GM18508 (cell line): Measurements from ENCODE around the gene VWCE.
"Not testable (repeated sequence)": the region's sequence is repeated elsewhere in the genome, so short reads cannot be mapped to it uniquely, and the experiment has no call there.

ENCODE experiments used
- ATAC-seq: cut with Tn5 transposase; IDR thresholded peaks from one replicate; pipeline ENCODE4 v1.9.1; 2021; ENCODE audit warnings: moderate number of reproducible peaks; ENCODE audit not compliant: insufficient read depth, unreplicated experiment

Gene VWCE

DNA sequence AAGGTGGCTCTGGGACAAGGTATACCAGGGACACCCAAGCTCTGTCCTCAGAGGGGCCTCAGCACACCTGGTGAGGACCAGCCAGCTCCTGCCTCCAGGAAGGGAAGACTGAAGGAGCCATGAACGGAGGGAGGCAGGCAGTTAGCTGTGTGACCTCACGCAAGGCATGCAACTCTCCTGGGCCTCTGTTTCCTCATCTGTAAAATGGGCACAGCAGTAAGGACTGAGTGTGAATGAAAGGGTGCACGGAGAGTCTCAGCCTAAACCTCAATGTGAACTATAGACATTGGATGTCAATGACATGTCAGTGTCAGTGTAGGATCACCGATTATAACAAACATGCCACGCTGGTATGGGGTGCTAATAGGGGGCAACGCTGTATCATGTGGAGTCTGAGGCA lies 35.8 kb downstream of the VWCE start:
- ATAC-seq = no peak

DNA sequence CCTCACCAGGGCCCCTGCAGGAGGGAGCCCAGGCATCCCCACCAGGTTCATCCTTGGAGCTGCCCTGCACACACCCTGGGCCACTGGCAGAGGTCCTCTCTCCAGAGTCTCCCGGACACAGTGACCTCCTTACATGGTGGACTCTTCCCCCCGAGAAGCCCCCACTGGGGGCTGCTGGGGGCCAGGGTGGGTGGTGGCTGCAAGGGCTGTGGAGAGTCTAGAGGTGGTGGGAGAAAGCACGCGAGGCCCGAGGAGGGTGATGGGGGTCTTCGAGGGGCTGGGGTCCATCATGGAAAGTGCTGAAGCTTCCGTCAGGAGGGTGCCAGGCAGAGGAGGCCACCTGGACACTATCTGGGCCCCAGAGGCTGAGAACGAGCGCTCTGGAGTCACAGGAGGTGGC lies 36.6 kb downstream of the VWCE start:
- no peak for ATAC-seq

DNA sequence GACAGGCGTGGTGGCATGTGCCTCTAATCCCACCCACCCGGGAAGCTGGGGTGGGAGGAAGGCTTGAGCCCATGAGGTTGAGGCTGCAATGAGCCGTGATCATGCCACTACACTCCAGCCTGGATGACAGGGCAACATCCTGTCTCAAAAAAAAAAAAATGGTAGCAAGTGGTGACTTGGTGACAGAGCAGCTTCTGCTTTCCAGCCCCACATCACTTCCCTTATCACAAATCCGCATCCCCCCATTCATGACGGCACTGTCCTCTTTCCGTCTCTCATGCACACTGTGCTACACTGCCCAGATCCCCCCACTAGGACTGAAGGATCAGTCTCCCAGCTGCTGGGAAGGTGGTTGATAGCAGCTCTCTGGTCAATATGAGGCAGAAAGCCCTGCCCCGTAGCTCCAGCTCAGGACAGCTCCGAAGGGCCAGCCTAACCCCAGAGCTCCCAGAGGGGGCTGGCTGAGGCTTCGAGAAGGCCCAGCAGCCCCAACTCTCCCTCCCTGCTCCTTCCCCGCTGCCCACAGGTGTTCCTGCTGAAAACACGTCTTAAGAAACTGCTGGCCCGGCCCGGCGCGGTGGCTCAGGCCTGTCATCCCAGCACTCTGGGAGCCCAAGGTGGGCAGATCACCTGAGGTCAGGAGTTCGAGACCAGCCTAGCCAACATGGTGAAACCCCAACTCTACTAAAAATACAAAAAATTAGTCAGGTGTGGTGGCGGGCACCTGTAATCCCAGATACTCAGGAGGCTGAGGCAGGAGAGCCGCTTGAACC lies 38.2 kb downstream of the VWCE start:
- ATAC-seq = no peak

DNA sequence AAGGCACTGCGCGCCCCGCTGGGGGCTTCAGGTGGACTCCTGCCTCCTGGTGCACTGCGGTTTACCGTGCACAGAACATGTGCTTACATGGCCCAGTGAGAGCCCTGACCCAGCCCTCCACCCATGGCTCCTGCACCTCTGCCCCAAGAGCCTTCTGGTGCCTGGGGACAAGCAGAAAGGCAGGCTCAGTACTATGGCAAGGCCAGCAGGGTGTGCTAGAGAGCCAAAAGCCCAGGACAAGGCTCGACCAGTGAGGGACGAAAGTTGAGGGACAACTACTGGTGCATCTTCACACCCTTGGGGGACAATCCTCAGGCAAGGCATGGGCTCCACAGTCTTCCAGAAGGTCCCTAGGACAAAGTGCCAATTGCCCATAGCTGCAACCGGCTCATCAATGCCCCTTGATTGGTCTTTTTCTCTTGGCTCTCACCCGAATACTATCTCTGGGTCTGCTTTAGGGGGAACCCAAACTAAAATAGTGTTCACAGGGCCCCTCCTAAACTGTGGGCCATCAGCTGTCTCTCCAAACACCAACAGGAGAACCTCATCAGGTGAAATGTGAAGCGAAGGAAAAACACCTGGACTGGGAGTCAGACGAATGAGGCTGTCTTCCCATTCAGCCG lies 40.6 kb downstream of the VWCE start:
- no peak for ATAC-seq

DNA sequence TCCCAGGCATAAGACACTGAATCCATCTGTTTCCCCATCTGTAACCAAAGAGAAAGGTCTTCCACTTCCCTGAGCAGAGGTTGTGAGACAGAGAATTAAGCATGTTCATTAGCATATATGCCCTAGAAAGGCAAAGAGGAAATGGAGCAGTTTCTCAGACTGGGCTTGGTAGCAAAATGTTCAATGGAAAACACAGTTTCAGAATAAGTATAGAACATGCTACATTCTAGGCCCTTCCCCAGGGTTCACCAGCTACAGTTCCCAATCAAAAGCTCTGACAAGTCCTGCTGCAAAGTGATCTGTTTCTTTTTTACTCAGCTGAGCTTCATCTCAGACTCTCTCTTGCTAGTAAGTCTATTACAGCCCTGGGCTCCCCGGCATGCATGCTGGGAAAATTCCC lies 42.8 kb downstream of the VWCE start:
- ATAC-seq = not testable (repeated sequence)

GRCh38 chr11:61250796-61251765 lies 44.0 kb downstream of the VWCE start:
- ATAC-seq = not testable (repeated sequence)

DNA sequence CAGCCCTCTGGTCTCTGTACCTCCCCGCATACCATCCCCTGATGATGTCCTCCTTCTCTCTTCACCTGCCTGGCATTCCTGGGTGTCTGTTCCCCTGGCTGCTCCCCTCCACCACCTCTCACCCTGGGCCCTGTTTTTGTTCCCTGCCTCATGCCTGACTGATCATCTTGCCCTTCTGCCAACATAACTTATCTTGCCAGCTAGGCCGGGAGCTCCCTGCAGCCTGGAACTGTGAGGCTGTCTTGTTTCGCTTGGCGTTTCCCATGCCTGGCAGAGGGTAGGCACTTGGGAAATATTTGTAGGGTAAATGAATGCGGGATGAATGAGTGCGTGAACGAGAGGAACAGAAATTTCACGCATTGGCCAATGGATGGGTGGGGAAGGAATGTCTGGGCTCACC lies 45.9 kb downstream of the VWCE start:
- ATAC-seq = not testable (repeated sequence)

DNA sequence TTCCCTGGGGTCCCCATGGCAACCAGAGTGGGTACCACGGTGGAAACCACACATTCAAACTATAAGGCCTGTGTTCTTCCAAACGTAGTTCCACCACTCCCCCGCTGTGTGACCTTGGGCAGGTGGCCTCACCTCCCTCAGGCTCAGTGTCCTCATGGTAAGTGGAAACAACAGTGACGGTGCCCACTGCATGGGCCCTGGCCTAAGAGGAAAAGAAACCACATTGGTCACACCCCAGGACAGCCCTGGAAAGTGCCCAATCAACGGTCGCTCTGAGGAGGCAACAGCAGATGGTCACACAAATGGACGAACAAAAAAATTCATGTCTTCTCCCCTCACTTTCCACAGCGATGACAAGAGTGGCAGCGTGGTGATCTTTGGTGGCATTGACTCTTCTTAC lies 47.0 kb downstream of the VWCE start:
- not testable (repeated sequence) for ATAC-seq

DNA sequence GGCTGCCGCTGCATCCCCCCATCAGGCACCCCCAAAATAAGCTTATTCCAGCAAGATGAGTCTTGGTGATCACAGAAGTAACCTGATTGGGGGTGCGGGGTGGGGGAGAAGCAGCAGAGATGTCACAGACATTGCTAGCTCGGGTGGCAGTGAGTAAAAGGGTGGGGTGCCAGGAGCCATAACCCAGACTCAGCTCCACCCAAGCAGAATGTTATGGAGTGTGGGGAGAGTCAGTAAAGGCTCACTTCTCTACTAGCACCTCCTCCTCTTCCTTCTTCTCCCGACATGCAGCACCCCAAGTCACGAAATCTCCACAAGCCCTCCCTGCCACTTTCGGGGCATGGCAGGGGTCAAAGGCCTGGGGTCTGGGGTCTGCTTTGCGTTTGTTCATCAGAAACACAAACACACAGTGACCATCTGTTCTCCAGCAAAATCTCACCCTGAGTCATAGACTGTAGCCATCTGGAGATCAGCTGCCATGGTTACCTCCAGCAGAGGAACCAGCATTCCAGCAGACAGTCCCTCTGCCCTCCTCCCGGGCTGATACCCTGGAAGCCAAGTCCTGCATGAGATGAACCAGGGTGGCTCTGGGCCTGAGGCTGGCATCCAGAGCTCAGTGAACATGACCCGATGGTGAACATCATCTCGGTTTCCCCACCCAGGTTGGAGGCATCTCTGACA lies 49.7 kb downstream of the VWCE start:
- ATAC-seq = not testable (repeated sequence)

- ATAC-seq = not testable (repeated sequence)
Observed at GRCh38 chr11:61241526-61241925, 53.6 kb downstream of the VWCE start.

DNA sequence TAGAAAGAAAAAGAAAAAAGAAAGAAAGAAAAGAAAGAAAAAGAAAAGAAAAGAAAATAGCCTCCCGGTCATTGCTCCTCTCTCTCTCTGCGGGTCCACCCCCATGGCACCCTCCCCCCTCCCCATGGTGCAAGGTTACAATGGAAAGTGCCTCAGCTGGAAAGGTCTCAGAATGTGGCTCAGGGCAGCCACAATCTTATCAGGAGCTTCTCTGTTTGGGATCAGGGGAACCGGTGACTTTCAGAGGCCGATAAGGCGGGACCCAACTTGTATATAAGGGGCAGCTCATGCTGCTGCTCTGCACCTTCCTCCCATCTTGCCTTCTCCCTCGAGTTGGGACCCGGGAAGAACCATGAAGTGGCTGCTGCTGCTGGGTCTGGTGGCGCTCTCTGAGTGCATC lies 54.2 kb downstream of the VWCE start, which contains the start of gene PGA5:
TSS of gene PGA5 (plus strand) at position 301 of the 400 bp plus-strand sequence. CDS start at position 353, 52 bp downstream.
- not testable (repeated sequence) for ATAC-seq

GRCh38 chr11:61240288-61240687 lies 54.8 kb downstream of the VWCE start:
- ATAC-seq = not testable (repeated sequence)

DNA sequence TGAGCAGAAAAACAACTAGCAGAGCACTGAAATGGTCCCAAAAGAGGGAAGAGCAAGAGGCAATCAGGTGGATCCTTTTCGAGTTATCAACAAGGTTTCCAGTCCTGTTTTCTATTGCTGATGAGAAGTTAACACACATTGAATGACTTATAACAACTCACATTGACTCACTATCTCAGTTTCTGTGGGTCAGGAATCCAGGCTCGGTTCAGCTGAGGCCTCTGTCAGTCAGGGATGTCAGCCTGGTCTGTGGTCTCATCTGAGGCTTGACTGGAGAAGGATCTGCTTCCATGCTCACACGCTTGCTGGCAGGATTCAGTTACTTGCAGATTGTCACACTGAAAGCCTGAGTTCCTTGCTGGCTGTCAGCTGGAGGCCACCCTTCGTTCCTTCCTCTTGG lies 58.0 kb downstream of the VWCE start:
- ATAC-seq = not testable (repeated sequence)

- ATAC-seq = not testable (repeated sequence)
Observed at GRCh38 chr11:61232548-61233145, 62.5 kb downstream of the VWCE start.

GRCh38 chr11:61231585-61231984 lies 63.5 kb downstream of the VWCE start:
- not testable (repeated sequence) for ATAC-seq

DNA sequence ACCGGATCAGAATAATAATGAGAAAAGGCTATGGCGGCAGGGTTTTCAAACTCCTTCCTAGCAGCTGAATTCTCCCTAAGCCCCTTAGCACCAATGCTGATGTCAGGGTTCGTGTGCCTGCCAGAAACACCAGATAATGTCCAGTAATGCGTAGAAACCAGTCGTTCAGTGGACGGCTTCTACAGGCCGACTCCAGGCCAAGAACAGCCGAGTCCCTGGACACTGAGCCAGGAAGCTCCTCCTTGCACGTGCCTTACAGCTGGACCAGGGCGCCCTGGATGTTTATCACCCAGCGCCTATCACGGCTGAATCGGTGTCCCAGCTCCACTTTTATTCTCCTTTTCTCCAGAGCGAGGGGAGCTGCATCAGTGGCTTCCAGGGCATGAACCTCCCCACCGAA lies 64.1 kb downstream of the VWCE start:
- ATAC-seq = not testable (repeated sequence)

DNA sequence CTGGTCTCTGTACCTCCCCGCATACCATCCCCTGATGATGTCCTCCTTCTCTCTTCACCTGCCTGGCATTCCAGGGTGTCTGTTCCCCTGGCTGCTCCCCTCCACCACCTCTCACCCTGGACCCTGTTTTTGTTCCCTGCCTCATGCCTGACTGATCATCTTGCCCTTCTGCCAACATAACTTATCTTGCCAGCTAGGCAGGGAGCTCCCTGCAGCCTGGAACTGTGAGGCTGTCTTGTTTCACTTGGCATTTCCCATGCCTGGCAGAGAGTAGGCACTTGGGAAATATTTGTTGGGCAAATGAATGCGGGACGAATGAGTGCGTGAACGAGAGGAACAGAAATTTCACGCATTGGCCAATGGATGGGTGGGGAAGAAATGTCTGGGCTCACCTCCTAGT lies 65.7 kb downstream of the VWCE start:
- ATAC-seq = not testable (repeated sequence)

DNA sequence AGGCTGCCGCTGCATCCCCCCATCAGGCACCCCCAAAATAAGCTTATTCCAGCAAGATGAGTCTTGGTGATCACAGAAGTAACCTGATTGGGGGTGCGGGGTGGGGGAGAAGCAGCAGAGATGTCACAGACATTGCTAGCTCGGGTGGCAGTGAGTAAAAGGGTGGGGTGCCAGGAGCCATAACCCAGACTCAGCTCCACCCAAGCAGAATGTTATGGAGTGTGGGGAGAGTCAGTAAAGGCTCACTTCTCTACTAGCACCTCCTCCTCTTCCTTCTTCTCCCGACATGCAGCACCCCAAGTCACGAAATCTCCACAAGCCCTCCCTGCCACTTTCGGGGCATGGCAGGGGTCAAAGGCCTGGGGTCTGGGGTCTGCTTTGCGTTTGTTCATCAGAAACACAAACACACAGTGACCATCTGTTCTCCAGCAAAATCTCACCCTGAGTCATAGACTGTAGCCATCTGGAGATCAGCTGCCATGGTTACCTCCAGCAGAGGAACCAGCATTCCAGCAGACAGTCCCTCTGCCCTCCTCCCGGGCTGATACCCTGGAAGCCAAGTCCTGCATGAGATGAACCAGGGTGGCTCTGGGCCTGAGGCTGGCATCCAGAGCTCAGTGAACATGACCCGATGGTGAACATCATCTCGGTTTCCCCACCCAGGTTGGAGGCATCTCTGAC lies 68.5 kb downstream of the VWCE start:
- ATAC-seq = not testable (repeated sequence)

- ATAC-seq = not testable (repeated sequence)
Observed at GRCh38 chr11:61222692-61223091, 72.4 kb downstream of the VWCE start.
